Measurements from ENCODE around the gene MLLT1. TPM values are rescaled to one million over a fixed set of nuclear protein-coding genes. Genes with fewer than 3 reads are reported as not detected.
A peak's percentile ranks its signal among the peaks of the same experiment; 100 is the strongest.

MLLT1 gene
- total and polyA plus RNA-seq, 8 donors, result 19.6 to 37.5 (median 25.4) TPM

- peak overlapping the region; percentile 50 to 81 (median 66) for H3K27ac ChIP-seq
- FAIRE-seq, result no peak
- no peaks in the 10 kb centered on the region for H3K27me3 ChIP-seq
- H3K4me3 ChIP-seq, result peak overlapping the region in 2 of 4 donors; percentile 15 to 21
- WGBS, 2 donors, result 1 to 4% methylated on average over 30 of the region's 30 CpGs
- no peak for TF ChIP-seq CTCF (IDR thresholded peaks at IDR 0.05)
- H3K9me3 ChIP-seq, result no peaks in the 10 kb centered on the region
- DNase-seq, result peak; percentile 71 to 86 (median 77)
- intact Hi-C loops (cut with DNase I), result no loop called here
- H3K36me3 ChIP-seq, result peaks cover 0 to 12% (median 0%) of the 10 kb centered on the region in 3 donors
- peaks cover 37 to 58% (median 47%) of the 10 kb centered on the region in 3 donors for H3K4me1 ChIP-seq
- peak; percentile 76 to 81 (median 79) for ATAC-seq
These were observed 5.8 kb downstream of the MLLT1 start for GRCh38 chr19:6273701-6274601.

GRCh38 chr19:6272913-6273600 lies 6.7 kb downstream of the MLLT1 start:
- H3K9me3 ChIP-seq, result no peaks in the 10 kb centered on the region
- H3K36me3 ChIP-seq, result peaks cover 0 to 13% (median 0%) of the 10 kb centered on the region in 3 donors
- peaks cover 37 to 52% (median 46%) of the 10 kb centered on the region in 3 donors for H3K4me1 ChIP-seq
- ATAC-seq (no peak), FAIRE-seq (no peak), DNase-seq (no peak)
- no peak for TF ChIP-seq CTCF (IDR thresholded peaks at IDR 0.05)
- intact Hi-C loops (cut with DNase I), result no loop called here
- peak overlapping the region; percentile 50 to 81 (median 66) for H3K27ac ChIP-seq
- WGBS, 2 donors, result 67 to 76% methylated on average over 22 of the region's 22 CpGs
- H3K4me3 ChIP-seq, result peak overlapping the region in 2 of 4 donors; percentile 15 to 21
- no peaks in the 10 kb centered on the region for H3K27me3 ChIP-seq

GRCh38 chr19:6272411-6272791 lies 7.4 kb downstream of the MLLT1 start:
- H3K9me3 ChIP-seq, result no peaks in the 10 kb centered on the region
- ATAC-seq (no peak), FAIRE-seq (no peak), DNase-seq (no peak)
- H3K4me1 ChIP-seq, result peaks cover 37 to 46% (median 45%) of the 10 kb centered on the region in 3 donors
- TF ChIP-seq CTCF (IDR thresholded peaks at IDR 0.05), result no peak
- H3K4me3 ChIP-seq, result no peak overlapping the region
- peak overlapping the region in 3 of 4 donors; percentile 1 to 81 (median 58) for H3K27ac ChIP-seq
- H3K27me3 ChIP-seq, result no peaks in the 10 kb centered on the region
- intact Hi-C loops (cut with DNase I), result no loop called here
- 36 to 43% methylated on average over 11 of the region's 11 CpGs for WGBS, 2 donors
- peaks cover 0 to 13% (median 0%) of the 10 kb centered on the region in 3 donors for H3K36me3 ChIP-seq

GRCh38 chr19:6271721-6272410 lies 7.9 kb downstream of the MLLT1 start:
- Histone ChIP-seq H3K9me3 (no peaks in the 10 kb centered on the region), H3K4me1 (peaks cover 37 to 46% (median 45%) of the 10 kb centered on the region in 3 donors), H3K4me3 (peak overlapping the region in 2 of 4 donors; percentile 2 to 36), H3K27ac (peak overlapping the region in 3 of 4 donors; percentile 1 to 81 (median 58)), H3K27me3 (no peaks in the 10 kb centered on the region), H3K36me3 (peaks cover 0 to 13% (median 0%) of the 10 kb centered on the region in 3 donors)
- no peak for FAIRE-seq
- intact Hi-C loops (cut with DNase I), result no loop called here
- ATAC-seq, result peak; percentile 35 to 74 (median 68)
- DNase-seq, result peak; percentile 65 to 92 (median 78)
- no peak for TF ChIP-seq CTCF (IDR thresholded peaks at IDR 0.05)
- WGBS, 2 donors, result 3 to 5% methylated on average over 28 to 35 of the region's 35 CpGs
